T-helper 2 cell treated with Interferon-gamma antibody and Interleukin-4, amounts not matched to agents 5 μg/mL and 100 μg/mL, for 36 hours (primary cell): ENCODE results near the gene RLN3.

Experiments used
- DNase-seq: peaks from one replicate; pipeline ENCODE4 v3.0.0; 2021; ENCODE audit warnings: low spot score
- H3K27ac Mint-ChIP-seq: one replicate; pipeline ENCODE4 v1.8.0; 2021; ENCODE audit warnings: mild to moderate bottlenecking, mixed read lengths
- H3K27me3 Mint-ChIP-seq: one replicate; pipeline ENCODE4 v1.8.0; 2021; ENCODE audit warnings: low read depth, mixed read lengths
- H3K36me3 Mint-ChIP-seq: one replicate; pipeline ENCODE4 v1.8.0; 2021; ENCODE audit warnings: low read depth, mixed read lengths
- H3K4me1 Mint-ChIP-seq: one replicate; pipeline ENCODE4 v1.8.0; 2021; ENCODE audit warnings: low read depth, mixed read lengths
- H3K4me3 Mint-ChIP-seq: one replicate; pipeline ENCODE4 v1.8.0; 2022; ENCODE audit warnings: mild to moderate bottlenecking, moderate library complexity, mixed read lengths
- H3K9me3 Mint-ChIP-seq: one replicate; pipeline ENCODE4 v1.8.0; 2021; ENCODE audit warnings: mixed read lengths

RLN3 gene, protein sequence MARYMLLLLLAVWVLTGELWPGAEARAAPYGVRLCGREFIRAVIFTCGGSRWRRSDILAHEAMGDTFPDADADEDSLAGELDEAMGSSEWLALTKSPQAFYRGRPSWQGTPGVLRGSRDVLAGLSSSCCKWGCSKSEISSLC

DNA sequence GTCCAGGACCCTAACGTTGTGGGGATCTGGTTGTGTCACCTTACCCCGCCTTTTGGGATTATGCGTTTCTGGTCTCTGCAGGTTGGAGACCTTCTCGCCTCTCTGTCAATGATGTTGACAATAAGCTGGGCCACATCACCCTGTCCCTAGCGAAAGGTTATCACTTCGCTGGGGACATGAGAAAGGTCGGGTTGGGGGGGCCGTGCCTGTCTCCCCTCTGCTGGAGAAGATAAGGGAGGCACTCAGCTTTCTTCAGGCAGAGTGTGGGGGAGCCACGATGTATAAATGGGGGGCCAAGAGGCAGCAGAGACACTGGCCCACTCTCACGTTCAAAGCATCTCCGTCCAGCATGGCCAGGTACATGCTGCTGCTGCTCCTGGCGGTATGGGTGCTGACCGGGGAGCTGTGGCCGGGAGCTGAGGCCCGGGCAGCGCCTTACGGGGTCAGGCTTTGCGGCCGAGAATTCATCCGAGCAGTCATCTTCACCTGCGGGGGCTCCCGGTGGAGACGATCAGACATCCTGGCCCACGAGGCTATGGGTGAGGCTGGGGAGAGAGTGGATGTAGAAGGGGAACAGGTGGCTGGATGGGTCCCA, at the start of gene RLN3:
TSS of gene RLN3 (plus strand) at position 293 of the 595 bp plus-strand sequence. CDS start at position 350, 57 bp downstream.
- Mint-ChIP-seq H3K27ac (no peak within 1 kb of the TSS), H3K36me3 (peaks cover 6% of the 10 kb centered on the region)
- no peak for DNase-seq

DNA sequence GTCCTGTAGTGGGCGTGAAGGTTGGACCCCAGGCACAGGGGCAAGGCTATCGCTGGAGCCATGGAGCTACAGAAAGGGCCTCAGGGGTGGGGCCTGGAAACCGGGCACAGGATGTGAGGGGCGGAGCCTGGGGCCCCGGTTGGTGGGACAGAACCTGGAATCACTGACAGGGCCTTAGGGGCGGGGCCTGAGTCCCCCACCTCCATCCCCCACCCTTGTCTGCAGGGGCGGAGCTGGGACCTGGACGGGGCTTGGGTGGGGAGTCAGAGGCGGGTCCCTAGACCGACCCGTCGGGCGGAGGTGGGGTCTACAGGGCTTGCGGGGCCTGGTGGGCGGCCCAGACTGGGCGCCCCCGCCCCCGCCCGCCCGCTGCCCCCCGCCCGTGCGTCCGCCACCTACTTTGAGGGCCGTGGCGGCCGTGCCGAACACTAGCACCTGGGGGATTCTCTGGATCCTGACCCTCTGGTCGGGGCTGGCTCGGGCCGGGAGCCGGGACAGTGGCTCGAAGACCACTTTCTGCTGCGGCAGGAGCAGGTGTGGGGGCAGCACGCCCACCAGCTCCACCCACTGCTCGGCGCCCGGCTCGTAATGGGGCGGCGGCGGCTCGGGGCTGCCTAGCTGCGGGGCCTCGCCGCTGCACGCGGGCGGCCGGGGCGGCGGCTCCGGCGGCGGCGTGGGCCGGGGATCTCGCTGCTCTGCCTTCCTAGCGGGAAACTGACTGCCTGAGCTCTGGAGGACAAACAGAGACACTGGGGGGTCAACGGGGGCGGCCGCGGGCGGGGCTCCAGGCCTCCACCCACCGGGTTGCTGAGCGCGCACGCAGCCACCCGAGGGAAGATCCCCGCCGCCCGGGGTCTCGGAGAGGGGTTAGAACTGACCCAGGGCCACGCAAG, 49.4 kb upstream of the RLN3 start:
- no peak for DNase-seq
- no peaks in the 10 kb centered on the region for H3K27me3 Mint-ChIP-seq
- no peaks in the 10 kb centered on the region for H3K9me3 Mint-ChIP-seq
- peaks cover 8% of the 10 kb centered on the region for H3K36me3 Mint-ChIP-seq
- peaks cover 18% of the 10 kb centered on the region for H3K4me1 Mint-ChIP-seq
- H3K27ac Mint-ChIP-seq: no peak overlapping the region
- H3K4me3 Mint-ChIP-seq: no peak overlapping the region

More for the DNA sequence above, at the start of gene RLN3:
- H3K4me1 Mint-ChIP-seq: peaks cover 9% of the 10 kb centered on the region
- H3K27me3 Mint-ChIP-seq: no peaks in the 10 kb centered on the region
- no peak within 1 kb of the TSS for H3K4me3 Mint-ChIP-seq
- H3K9me3 Mint-ChIP-seq: no peaks in the 10 kb centered on the region

DNA sequence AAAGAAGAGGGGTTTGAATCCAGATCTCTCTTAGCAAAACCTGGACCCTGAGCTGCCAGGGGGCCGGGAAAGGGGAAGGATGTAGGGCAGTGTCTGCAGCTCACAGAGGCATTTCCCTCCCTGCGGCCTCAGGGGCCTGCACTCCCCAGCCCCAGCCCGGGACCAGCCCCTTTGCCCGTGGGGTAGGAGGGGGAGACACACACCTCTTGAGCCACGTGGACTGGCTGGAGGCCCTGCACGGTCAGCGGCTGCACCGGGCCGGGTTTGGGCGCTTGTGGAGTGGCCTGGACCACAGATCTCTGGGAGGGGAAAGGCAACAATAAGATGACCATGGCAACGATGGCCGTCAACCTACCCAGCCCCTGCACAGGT, 48.7 kb upstream of the RLN3 start:
- Mint-ChIP-seq H3K36me3 (peaks cover 5% of the 10 kb centered on the region), H3K4me3 (no peak overlapping the region), H3K27ac (no peak overlapping the region), H3K9me3 (no peaks in the 10 kb centered on the region), H3K27me3 (no peaks in the 10 kb centered on the region), H3K4me1 (peaks cover 14% of the 10 kb centered on the region)
- DNase-seq: no peak

DNA sequence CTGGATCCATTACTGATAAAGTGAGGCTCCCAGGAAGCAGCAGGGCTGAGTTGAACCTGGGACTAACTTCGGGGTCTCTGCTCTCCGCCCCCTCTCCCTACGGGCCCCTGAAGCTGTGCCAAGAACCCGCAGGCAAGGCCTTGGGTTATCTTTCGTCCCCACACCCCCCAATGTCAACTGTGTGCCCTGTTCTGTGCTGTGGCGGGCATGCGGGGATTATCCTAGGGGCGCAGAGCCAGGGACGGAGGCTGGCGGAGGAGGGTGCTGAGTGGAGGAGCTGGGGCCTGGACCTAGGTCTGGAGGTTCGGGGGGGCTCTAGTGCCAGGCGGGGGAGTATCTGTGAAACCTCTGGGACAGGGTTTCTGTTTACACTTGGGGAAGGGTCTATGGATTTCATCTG, 48.3 kb upstream of the RLN3 start:
- peaks cover 11% of the 10 kb centered on the region for H3K4me1 Mint-ChIP-seq
- peaks cover 2% of the 10 kb centered on the region for H3K36me3 Mint-ChIP-seq
- no peaks in the 10 kb centered on the region for H3K27me3 Mint-ChIP-seq
- H3K4me3 Mint-ChIP-seq: no peak overlapping the region
- H3K27ac Mint-ChIP-seq: no peak overlapping the region
- DNase-seq: no peak
- H3K9me3 Mint-ChIP-seq: no peaks in the 10 kb centered on the region

DNA sequence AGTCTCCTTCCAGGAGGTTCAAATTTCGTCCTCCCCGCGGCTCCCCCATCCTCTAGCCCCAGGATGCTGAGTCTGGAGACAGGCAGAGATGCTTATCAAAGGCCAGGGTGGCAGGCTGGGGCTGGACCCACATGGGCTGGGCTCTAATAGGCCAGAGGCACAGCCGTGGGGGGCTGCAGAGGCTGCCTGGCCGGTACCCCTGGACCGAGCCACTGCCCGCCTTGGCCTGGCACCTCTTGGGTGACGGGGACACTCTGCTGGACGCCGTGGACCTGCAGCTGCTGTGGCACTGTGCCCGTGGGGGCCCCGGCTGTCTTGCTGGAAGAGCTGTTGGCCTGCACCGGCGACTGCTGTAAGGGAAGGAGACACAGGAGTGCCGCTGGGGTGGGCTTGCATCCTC, 47.6 kb upstream of the RLN3 start:
- DNase-seq: no peak
- peaks cover 2% of the 10 kb centered on the region for H3K36me3 Mint-ChIP-seq
- peaks cover 16% of the 10 kb centered on the region for H3K4me1 Mint-ChIP-seq
- no peaks in the 10 kb centered on the region for H3K9me3 Mint-ChIP-seq
- no peak overlapping the region for H3K4me3 Mint-ChIP-seq
- no peak overlapping the region for H3K27ac Mint-ChIP-seq
- H3K27me3 Mint-ChIP-seq: no peaks in the 10 kb centered on the region

DNA sequence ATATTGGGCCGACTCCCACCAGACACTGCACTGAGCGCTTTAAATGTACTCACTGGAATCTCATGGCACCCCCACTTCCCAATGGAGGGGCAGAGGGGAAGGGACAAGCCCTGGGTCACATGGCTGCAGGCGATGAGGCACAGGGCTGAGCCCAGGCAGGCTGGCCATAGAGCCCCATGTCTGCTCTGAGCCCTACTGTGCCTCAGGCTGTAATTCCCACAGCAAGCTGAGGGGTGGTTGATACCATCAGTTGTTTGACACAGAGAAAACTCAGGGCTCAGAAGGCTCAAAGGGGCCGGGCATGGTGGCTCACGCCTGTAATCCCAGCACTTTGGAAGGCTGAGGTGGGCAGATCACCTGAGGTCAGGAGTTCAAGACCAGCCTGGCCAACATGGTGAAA, 46.9 kb upstream of the RLN3 start:
- DNase-seq: no peak
- Mint-ChIP-seq H3K27me3 (no peaks in the 10 kb centered on the region), H3K36me3 (peaks cover 2% of the 10 kb centered on the region), H3K27ac (peak overlapping the region; percentile 26), H3K4me3 (no peak overlapping the region), H3K4me1 (peaks cover 21% of the 10 kb centered on the region), H3K9me3 (no peaks in the 10 kb centered on the region)

DNA sequence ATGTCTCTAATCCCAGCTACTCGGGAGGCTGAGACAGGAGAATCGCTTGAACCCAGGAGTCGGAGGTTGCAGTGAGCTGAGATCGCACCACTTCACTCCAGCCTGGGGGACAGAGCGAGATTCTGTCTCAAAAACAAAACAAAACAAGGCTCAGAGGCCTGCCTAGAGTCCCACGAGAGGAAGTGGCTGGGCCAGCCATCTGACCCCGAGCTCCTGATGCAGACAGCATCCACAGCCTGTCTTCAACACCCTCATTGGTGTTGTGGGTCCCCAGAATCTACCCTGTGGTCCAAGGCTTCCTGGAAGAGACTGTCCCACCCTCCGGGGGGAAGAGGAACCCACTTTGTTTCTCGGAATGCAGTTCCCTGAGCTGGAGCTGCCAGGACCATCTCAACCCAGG, 46.5 kb upstream of the RLN3 start:
- H3K27me3 Mint-ChIP-seq: no peaks in the 10 kb centered on the region
- H3K4me1 Mint-ChIP-seq: peaks cover 22% of the 10 kb centered on the region
- peaks cover under 1% of the 10 kb centered on the region for H3K36me3 Mint-ChIP-seq
- no peaks in the 10 kb centered on the region for H3K9me3 Mint-ChIP-seq
- H3K27ac Mint-ChIP-seq: peak overlapping the region; percentile 26
- DNase-seq: no peak
- no peak overlapping the region for H3K4me3 Mint-ChIP-seq

DNA sequence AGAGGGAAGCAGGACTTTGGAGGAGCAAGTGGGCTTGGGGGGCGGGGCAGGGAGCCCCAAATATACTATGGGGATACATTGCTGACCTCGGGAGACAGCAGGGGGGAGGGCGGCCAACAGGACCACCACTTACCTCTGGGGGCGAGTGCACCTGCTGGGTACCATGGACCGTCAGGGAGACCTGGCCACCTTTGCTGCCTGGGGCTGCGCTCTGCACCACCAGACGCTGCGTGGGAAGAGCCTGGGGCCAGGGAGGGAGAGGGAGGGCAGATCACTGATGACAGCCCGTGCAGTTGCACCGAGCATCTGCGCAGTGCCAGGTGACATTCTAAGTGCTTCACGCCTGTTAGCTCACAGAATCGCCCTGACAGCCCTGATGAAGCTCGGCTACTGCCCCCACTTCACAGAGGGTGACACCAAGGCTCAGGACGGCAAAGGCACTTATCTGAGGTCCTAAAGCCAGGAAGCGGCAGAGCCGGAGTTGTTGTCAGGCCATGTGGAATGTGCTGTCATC, 45.9 kb upstream of the RLN3 start:
- no peak for DNase-seq
- no peak overlapping the region for H3K4me3 Mint-ChIP-seq
- H3K27ac Mint-ChIP-seq: no peak overlapping the region
- no peaks in the 10 kb centered on the region for H3K27me3 Mint-ChIP-seq
- H3K9me3 Mint-ChIP-seq: no peaks in the 10 kb centered on the region
- peaks cover 25% of the 10 kb centered on the region for H3K4me1 Mint-ChIP-seq
- H3K36me3 Mint-ChIP-seq: no peaks in the 10 kb centered on the region

DNA sequence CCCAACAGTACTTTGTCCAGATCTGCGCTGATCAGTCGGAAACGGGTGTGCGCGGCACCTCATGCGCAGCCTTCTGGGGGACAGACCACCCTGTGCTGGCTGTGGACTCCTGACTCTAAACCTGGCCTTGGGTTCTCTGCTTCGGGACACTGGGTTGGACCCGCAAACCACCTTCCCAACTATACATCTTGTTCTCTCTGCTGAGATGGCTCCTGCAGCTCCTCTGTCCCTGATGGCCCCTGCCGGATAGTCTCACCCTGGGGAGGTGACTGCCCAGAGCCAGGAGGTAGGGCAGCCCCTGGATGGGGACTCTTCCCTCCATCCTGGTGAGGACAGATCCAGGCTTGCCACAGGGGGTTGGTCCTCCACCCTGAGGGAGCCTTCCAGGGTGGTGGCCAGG, 45.2 kb upstream of the RLN3 start:
- Mint-ChIP-seq H3K4me3 (no peak overlapping the region), H3K9me3 (no peaks in the 10 kb centered on the region), H3K27ac (no peak overlapping the region), H3K36me3 (no peaks in the 10 kb centered on the region), H3K4me1 (peaks cover 32% of the 10 kb centered on the region), H3K27me3 (no peaks in the 10 kb centered on the region)
- DNase-seq: no peak

DNA sequence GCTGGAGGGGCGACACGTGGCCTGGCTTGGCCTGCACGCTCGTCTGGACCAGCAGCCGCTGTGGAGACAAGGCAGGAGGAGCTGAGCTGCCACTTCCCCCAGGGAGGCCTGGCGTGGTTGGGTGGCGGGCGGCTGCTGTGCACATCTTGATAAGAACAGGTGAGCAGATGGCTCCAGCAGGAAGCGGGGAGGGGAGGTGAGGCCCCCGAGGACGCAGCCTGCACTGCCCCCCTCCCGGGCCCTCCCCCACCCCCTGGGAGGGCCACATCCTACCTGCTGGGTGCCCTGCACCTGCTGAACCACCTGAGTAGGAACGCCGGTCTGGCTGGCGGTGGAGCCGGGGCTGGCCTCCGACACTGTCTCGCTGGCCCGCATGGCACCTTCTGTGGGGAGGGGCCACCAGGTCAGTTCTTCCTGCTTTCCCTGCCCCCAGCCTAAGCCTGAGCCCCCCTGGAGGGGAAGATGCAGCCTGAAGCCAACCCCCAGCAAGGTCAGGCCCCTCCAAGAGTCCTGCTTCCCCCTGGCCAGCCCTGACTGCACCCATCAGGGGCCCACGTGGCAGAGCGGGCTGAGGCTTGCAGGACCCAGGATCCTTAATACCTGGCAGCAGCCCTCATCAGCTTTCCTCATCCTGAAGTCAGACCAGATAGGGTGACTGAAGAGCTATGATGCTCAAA, 44.6 kb upstream of the RLN3 start:
- no peak overlapping the region for H3K27ac Mint-ChIP-seq
- H3K4me1 Mint-ChIP-seq: peaks cover 34% of the 10 kb centered on the region
- no peaks in the 10 kb centered on the region for H3K9me3 Mint-ChIP-seq
- H3K36me3 Mint-ChIP-seq: no peaks in the 10 kb centered on the region
- DNase-seq: no peak
- no peak overlapping the region for H3K4me3 Mint-ChIP-seq
- H3K27me3 Mint-ChIP-seq: no peaks in the 10 kb centered on the region

DNA sequence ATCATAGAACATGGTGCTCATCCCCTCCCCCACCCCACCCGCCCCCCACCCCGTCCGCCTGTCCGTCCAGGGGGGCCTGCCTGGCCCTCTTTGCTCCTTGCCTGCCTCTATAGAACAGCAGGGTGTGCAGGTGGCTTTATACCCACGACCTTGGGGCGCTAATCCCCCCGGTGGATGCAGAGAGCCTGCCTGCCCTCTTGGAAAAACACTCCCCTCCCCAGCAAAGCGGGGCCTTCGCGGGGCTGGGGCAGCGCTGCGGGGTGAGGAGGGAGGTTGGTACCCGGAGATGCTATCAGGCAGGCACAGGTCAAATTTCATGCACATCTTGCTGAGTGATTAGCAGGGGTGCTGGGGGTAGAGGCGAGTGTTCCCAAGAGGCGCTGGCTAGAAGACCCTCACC, 43.8 kb upstream of the RLN3 start:
- Mint-ChIP-seq H3K27me3 (no peaks in the 10 kb centered on the region), H3K9me3 (no peaks in the 10 kb centered on the region), H3K4me1 (peaks cover 39% of the 10 kb centered on the region), H3K27ac (no peak overlapping the region), H3K36me3 (peaks cover 8% of the 10 kb centered on the region), H3K4me3 (no peak overlapping the region)
- DNase-seq: no peak

DNA sequence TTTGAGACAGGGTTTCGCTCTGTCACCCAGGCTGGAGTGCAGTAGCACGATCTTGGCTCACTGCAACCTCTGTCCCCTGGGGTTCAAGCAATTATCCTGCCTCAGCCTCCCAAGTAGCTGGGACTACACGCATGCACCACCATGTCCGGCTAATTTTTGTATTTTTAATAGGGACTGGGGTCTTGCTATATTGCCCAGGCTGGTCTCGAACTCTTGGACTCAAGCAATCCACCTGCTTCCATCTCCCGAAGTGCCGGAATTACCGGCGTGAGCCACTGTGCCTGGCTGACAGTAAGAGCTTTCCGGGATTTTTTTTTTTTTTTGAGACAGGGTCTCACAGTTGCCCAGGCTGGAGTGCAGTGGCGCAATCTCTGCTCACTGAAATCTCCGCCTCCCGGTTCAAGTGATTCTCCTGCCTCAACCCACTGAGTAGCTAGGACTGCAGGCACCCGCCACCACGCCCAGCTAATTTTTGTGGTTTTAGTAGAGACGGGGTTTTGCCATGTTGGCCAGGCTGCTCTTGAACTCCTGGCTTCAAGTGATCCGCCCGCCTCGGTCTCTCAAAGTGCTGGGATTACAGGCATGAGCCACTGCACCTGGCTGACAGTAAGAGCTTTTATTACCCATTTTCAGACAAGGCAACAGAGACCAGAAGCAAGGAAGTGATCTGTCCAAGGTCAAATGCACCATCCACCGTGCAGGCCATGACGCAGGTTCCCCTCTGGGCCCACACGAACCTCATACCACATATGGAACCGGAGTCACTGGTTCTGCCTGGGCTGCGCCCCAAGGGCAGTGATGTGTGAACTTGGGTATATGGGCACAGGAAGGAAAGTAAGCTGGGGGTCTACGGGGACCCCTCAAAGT, 42.8 kb upstream of the RLN3 start:
- Mint-ChIP-seq H3K27me3 (no peaks in the 10 kb centered on the region), H3K4me1 (peaks cover 45% of the 10 kb centered on the region), H3K9me3 (no peaks in the 10 kb centered on the region), H3K36me3 (peaks cover 13% of the 10 kb centered on the region), H3K27ac (peak overlapping the region; percentile 97), H3K4me3 (peak overlapping the region; percentile 65)
- DNase-seq: no peak

DNA sequence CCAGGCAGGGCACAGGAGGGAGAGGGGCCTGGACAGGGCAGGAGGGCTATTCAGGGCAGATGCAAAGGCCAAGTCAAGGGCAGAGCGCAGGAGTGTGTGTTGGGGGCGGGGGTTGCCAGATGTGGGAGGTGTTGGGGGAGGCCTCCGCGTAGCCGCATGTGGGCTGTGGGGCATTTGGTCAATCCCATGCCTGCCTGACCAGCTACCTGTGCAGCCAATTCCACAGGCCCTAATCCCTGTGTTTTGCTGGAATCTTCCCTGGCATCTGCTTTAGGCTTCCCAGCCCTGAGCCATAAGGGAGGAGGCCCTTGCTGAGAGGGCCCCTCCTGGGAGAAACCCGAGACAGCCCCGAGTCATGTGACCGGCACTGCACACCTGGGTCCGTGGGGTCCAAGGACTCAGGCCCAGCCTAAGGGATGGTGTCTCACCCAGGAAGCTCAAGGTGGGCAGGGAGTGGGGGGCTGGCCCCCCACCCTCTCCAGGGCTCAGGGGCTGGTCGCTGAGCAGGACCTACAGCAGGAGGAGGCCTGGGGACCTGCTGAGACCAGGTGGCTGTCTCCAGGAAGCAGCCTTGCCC, 42.1 kb upstream of the RLN3 start:
- Mint-ChIP-seq H3K27me3 (no peaks in the 10 kb centered on the region), H3K27ac (peak overlapping the region; percentile 97), H3K4me3 (peak overlapping the region; percentile 77), H3K9me3 (no peaks in the 10 kb centered on the region), H3K4me1 (peaks cover 47% of the 10 kb centered on the region), H3K36me3 (peaks cover 17% of the 10 kb centered on the region)
- DNase-seq: no peak
